ENCODE data around the gene KCNC3. TPM values are rescaled to one million over a fixed set of nuclear protein-coding genes. Genes with fewer than 3 reads are reported as not detected.
A peak's percentile ranks its signal among the peaks of the same experiment; 100 is the strongest.

Gene KCNC3
- total and polyA plus RNA-seq, 2 experiments from 2014 or later: 1.3 to 3.4 TPM

- DNase-seq (ENCODE audit: low spot score) (peak; percentile 85), ATAC-seq (no peak)
- H3K27ac ChIP-seq (ENCODE audit: low read depth): 0 out of 2 replicates have a peak overlapping the region, but pooled peaks have one; percentile 39
- H3K4me3 Mint-ChIP-seq: no peak overlapping the region
- peaks cover 100% of the 10 kb centered on the region for H3K9me3 Mint-ChIP-seq
- H3K79me2 ChIP-seq (replicated peaks; ENCODE audit: insufficient read depth): no peaks in the 10 kb centered on the region
- no peak overlapping the region for H3K27ac Mint-ChIP-seq
- peaks cover 41% of the 10 kb centered on the region for H3K36me3 Mint-ChIP-seq (ENCODE audit: low read depth)
- H3F3A ChIP-seq (replicated peaks; ENCODE audit: low read depth): peaks cover 4% of the 10 kb centered on the region; the same call in 1 of the 2 replicates
- H3K4me3 ChIP-seq: no peak overlapping the region
- H3K27me3 Mint-ChIP-seq (ENCODE audit: insufficient read depth, low read depth, poor library complexity): peaks cover 15% of the 10 kb centered on the region
- no peaks in the 10 kb centered on the region for H4K20me1 ChIP-seq (replicated peaks; ENCODE audit: insufficient read depth)
- H3K27me3 ChIP-seq (ENCODE audit: insufficient read depth): no peaks in the 10 kb centered on the region
- H3K4me1 ChIP-seq (ENCODE audit: insufficient read depth): peaks cover 3% of the 10 kb centered on the region
- no peaks in the 10 kb centered on the region for H3K9me2 ChIP-seq (ENCODE audit: insufficient read depth)
- H3K4me2 ChIP-seq: peak overlapping the region; percentile 55
- peak; percentile 49 for TF ChIP-seq POLR2AphosphoS5 (IDR thresholded peaks at IDR 0.05; ENCODE audit: low read depth)
- TF ChIP-seq ZNF462 (CRISPR knock-in tag; IDR thresholded peaks at IDR 0.05): no peak
- H3K36me3 ChIP-seq (ENCODE audit: insufficient read depth): no peaks in the 10 kb centered on the region
- no peak overlapping the region for H2AFZ ChIP-seq
- H3K4me1 Mint-ChIP-seq: no peaks in the 10 kb centered on the region
These were observed 36.9 kb downstream of the KCNC3 start for GRCh38 chr19:50292216-50292827.

- Mint-ChIP-seq H3K36me3 (ENCODE audit: low read depth) (peaks cover 40% of the 10 kb centered on the region), H3K4me1 (no peaks in the 10 kb centered on the region), H3K9me3 (peaks cover 100% of the 10 kb centered on the region), H3K27ac (no peak overlapping the region), H3K27me3 (ENCODE audit: insufficient read depth, low read depth, poor library complexity) (peaks cover 18% of the 10 kb centered on the region), H3K4me3 (no peak overlapping the region)
- Histone ChIP-seq H3K27me3 (ENCODE audit: insufficient read depth) (no peaks in the 10 kb centered on the region), H3K79me2 (replicated peaks; ENCODE audit: insufficient read depth) (no peaks in the 10 kb centered on the region), H3K4me3 (no peak overlapping the region), H3K9me2 (ENCODE audit: insufficient read depth) (no peaks in the 10 kb centered on the region), H3K4me1 (ENCODE audit: insufficient read depth) (peaks cover 3% of the 10 kb centered on the region), H4K20me1 (replicated peaks; ENCODE audit: insufficient read depth) (no peaks in the 10 kb centered on the region), H3F3A (replicated peaks; ENCODE audit: low read depth) (peaks cover 4% of the 10 kb centered on the region; the same call in 1 of the 2 replicates), H2AFZ (no peak overlapping the region), H3K36me3 (ENCODE audit: insufficient read depth) (peaks cover 5% of the 10 kb centered on the region), H3K27ac (ENCODE audit: low read depth) (no peak overlapping the region), H3K4me2 (no peak overlapping the region)
- DNase-seq (ENCODE audit: low spot score): no peak
- no peak for ATAC-seq
- TF ChIP-seq CREB1 (CRISPR knock-in tag; IDR thresholded peaks at IDR 0.05; ENCODE audit: low read depth) (no peak), ETS1 (IDR thresholded peaks at IDR 0.05) (no peak), STAT1 (IDR thresholded peaks at IDR 0.05; ENCODE audit: unreplicated experiment) (no peak), REST (IDR thresholded peaks at IDR 0.05; ENCODE audit: unreplicated experiment) (no peak), EZH2phosphoT487 (IDR thresholded peaks at IDR 0.05; ENCODE audit: unreplicated experiment) (no peak), JUNB (IDR thresholded peaks at IDR 0.05; ENCODE audit: unreplicated experiment) (no peak), POLR2AphosphoS5 (IDR thresholded peaks at IDR 0.05; ENCODE audit: low read depth) (no peak)
These were observed 38.4 kb downstream of the KCNC3 start for GRCh38 chr19:50290775-50291174.
